HEK293 (cell line): ENCODE measurements around the gene CFAP299.

Experiments used
- CTCF ChIA-PET: fragments of 350-600 bp; formaldehyde crosslinking; extraction: SDS; loops from one replicate; lab custom pipeline; 2021; ENCODE audit warnings: antibody characterized with exemption; lab: Yijun Ruan, JAX
- POLR2A ChIA-PET: fragments of 300-600 bp; formaldehyde crosslinking; extraction: SDS; loops from one replicate; lab custom pipeline; 2020; ENCODE audit warnings: antibody characterized with exemption, inconsistent platforms; lab: Yijun Ruan, JAX
- H3K27ac ChIP-seq: fragments of 200-500 bp; sonication (Bioruptor generic); 2 replicates; pipeline ENCODE4 v1.5.1; 2014; ENCODE audit warnings: low read depth, low read length, control low read depth, inconsistent platforms; ENCODE audit errors: extremely low read depth
- H3K36me3 ChIP-seq, 2 experiments: fragments of 200-500 bp in 1 of 2; sonication (Bioruptor generic) in 1 of 2; 1 replicate in 1 of 2; 2 replicates in 1 of 2; pipeline ENCODE4 v1.5.1; 2014 to 2017; ENCODE audit warnings: inconsistent platforms in 2 of 2, low read length in 2 of 2; ENCODE audit not compliant: control insufficient read depth in 2 of 2, insufficient read depth in 1 of 2
- H3K4me1 ChIP-seq: fragments of 200-500 bp; sonication (Bioruptor generic); 2 replicates; pipeline ENCODE4 v1.5.1; 2014; ENCODE audit warnings: mild to moderate bottlenecking, low read length, inconsistent platforms; ENCODE audit not compliant: control insufficient read depth, insufficient read depth
- H3K4me3 ChIP-seq: 2 replicates; pipeline ENCODE4 v1.5.1; 2011; ENCODE audit warnings: low read depth, mild to moderate bottlenecking, control low read depth, low read length, moderate library complexity
- H3K9me3 ChIP-seq: fragments of 200-500 bp; sonication (Bioruptor generic); 2 replicates; pipeline ENCODE4 v1.5.1; 2014; ENCODE audit warnings: low read depth, low read length, inconsistent platforms; ENCODE audit not compliant: control insufficient read depth, insufficient read depth
- KLF1 ChIP-seq: fragments of 450-650 bp; formaldehyde crosslinking; IDR thresholded peaks from 2 replicates; pipeline ENCODE4 v1.5.1; 2016; ENCODE audit warnings: missing biosample characterization, missing genetic modification characterization
- ZNF133 ChIP-seq: fragments of 450-650 bp; formaldehyde crosslinking; IDR thresholded peaks from 2 replicates; pipeline ENCODE4 v1.5.1; 2016; ENCODE audit warnings: missing biosample characterization, missing genetic modification characterization
- ZNF155 ChIP-seq: fragments of 450-650 bp; formaldehyde crosslinking; IDR thresholded peaks from 2 replicates; pipeline ENCODE4 v1.5.1; 2016; ENCODE audit warnings: missing biosample characterization, missing genetic modification characterization
- ZNF248 ChIP-seq: fragments of 450-650 bp; formaldehyde crosslinking; IDR thresholded peaks from 2 replicates; pipeline ENCODE4 v1.5.1; 2017; ENCODE audit warnings: missing biosample characterization, missing genetic modification characterization
- ZNF530 ChIP-seq: fragments of 450-650 bp; formaldehyde crosslinking; IDR thresholded peaks from 2 replicates; pipeline ENCODE4 v1.5.1; 2016; ENCODE audit warnings: low read depth, missing biosample characterization, missing genetic modification characterization
- ZNF544 ChIP-seq: fragments of 450-650 bp; formaldehyde crosslinking; IDR thresholded peaks from 2 replicates; pipeline ENCODE4 v1.5.0; 2017; ENCODE audit warnings: missing biosample characterization, missing genetic modification characterization
- ZNF610 ChIP-seq: fragments of 450-650 bp; formaldehyde crosslinking; IDR thresholded peaks from 2 replicates; pipeline ENCODE4 v1.5.1; 2016; ENCODE audit warnings: missing biosample characterization, missing genetic modification characterization, borderline replicate concordance
- ZNF777 ChIP-seq: fragments of 450-650 bp; formaldehyde crosslinking; IDR thresholded peaks from 2 replicates; pipeline ENCODE4 v1.5.1; 2017; ENCODE audit warnings: missing biosample characterization, missing genetic modification characterization, borderline replicate concordance
- TF ChIP-seq, protein P1 (sequence below): fragments of 450-650 bp; formaldehyde crosslinking; IDR thresholded peaks from 2 replicates; pipeline ENCODE4 v1.5.1; 2016; ENCODE audit warnings: missing biosample characterization, missing genetic modification characterization, borderline replicate concordance
- TF ChIP-seq, protein P2 (sequence below): fragments of 450-650 bp; IDR thresholded peaks from 2 replicates; pipeline ENCODE4 v1.5.1; 2018; ENCODE audit warnings: missing biosample characterization, missing genetic modification characterization
- TF ChIP-seq, protein P3 (sequence below): fragments of 450-650 bp; formaldehyde crosslinking; IDR thresholded peaks from 2 replicates; pipeline ENCODE4 v1.5.1; 2016; ENCODE audit warnings: missing biosample characterization, missing genetic modification characterization
- TF ChIP-seq, protein P4 (sequence below): fragments of 450-650 bp; formaldehyde crosslinking; IDR thresholded peaks from 2 replicates; pipeline ENCODE4 v1.5.1; 2016; ENCODE audit warnings: missing biosample characterization, missing genetic modification characterization
- TF ChIP-seq, protein P5 (sequence below): fragments of 450-650 bp; formaldehyde crosslinking; IDR thresholded peaks from 2 replicates; pipeline ENCODE4 v1.5.1; 2017; ENCODE audit warnings: missing biosample characterization, missing genetic modification characterization

The CFAP299 gene

DNA sequence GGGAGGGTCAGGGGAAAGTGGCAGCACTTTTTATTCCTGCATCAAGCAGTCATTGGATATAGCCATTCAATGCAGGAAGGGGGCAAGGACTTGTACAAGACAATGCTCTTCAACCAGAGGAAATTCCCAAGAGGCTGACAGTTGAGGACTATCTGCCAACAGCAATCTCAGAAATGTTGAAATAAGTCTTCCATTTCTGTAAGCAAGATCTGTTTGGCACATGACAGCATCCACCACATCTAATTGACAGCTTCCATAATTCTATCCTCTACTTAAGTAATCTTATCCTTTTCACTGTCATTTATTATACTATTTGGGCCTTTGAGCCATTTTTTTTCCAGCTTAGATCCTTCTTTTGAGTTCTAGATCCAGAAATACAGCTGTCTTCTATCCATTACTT lies 110.7 kb downstream of the CFAP299 start (continued):
- TF ChIP-seq, protein P1, sequence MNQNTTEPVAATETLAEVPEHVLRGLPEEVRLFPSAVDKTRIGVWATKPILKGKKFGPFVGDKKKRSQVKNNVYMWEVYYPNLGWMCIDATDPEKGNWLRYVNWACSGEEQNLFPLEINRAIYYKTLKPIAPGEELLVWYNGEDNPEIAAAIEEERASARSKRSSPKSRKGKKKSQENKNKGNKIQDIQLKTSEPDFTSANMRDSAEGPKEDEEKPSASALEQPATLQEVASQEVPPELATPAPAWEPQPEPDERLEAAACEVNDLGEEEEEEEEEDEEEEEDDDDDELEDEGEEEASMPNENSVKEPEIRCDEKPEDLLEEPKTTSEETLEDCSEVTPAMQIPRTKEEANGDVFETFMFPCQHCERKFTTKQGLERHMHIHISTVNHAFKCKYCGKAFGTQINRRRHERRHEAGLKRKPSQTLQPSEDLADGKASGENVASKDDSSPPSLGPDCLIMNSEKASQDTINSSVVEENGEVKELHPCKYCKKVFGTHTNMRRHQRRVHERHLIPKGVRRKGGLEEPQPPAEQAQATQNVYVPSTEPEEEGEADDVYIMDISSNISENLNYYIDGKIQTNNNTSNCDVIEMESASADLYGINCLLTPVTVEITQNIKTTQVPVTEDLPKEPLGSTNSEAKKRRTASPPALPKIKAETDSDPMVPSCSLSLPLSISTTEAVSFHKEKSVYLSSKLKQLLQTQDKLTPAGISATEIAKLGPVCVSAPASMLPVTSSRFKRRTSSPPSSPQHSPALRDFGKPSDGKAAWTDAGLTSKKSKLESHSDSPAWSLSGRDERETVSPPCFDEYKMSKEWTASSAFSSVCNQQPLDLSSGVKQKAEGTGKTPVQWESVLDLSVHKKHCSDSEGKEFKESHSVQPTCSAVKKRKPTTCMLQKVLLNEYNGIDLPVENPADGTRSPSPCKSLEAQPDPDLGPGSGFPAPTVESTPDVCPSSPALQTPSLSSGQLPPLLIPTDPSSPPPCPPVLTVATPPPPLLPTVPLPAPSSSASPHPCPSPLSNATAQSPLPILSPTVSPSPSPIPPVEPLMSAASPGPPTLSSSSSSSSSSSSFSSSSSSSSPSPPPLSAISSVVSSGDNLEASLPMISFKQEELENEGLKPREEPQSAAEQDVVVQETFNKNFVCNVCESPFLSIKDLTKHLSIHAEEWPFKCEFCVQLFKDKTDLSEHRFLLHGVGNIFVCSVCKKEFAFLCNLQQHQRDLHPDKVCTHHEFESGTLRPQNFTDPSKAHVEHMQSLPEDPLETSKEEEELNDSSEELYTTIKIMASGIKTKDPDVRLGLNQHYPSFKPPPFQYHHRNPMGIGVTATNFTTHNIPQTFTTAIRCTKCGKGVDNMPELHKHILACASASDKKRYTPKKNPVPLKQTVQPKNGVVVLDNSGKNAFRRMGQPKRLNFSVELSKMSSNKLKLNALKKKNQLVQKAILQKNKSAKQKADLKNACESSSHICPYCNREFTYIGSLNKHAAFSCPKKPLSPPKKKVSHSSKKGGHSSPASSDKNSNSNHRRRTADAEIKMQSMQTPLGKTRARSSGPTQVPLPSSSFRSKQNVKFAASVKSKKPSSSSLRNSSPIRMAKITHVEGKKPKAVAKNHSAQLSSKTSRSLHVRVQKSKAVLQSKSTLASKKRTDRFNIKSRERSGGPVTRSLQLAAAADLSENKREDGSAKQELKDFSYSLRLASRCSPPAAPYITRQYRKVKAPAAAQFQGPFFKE = no peak

DNA sequence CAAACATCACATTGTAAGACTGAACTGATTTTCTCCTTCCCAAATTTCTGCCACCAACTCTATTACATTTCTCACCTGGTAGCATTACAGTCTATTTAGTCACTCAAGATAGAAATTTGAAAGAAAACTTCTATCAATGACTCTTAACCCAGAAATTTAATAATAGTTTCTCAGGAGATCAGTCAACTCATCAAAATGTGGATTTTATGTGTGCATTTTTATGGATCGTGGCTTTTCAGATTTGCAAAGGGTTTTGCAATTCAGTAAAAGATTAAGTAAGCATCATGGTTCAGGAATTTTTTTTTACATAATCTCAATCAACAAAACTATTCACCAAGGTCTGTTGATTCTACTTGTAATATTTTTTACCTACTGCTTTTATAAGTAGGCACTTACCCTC lies 111.1 kb downstream of the CFAP299 start:
- Histone ChIP-seq H3K4me1 (no peaks in the 10 kb centered on the region), H3K36me3 (no peaks in the 10 kb centered on the region), H3K4me3 (no peak overlapping the region), H3K27ac (no peak overlapping the region), H3K9me3 (no peaks in the 10 kb centered on the region)
- ChIA-PET POLR2A (no interaction called here), CTCF (no interaction called here)
- TF ChIP-seq ZNF530 (no peak), ZNF777 (tag by site-specific recombination) (no peak), ZNF544 (tag by site-specific recombination) (no peak), ZNF248 (tag by site-specific recombination) (no peak), ZNF133 (no peak), KLF1 (tag by site-specific recombination) (no peak), ZNF610 (tag by site-specific recombination) (no peak), ZNF155 (tag by site-specific recombination) (no peak)
- TF ChIP-seq, protein P2, sequence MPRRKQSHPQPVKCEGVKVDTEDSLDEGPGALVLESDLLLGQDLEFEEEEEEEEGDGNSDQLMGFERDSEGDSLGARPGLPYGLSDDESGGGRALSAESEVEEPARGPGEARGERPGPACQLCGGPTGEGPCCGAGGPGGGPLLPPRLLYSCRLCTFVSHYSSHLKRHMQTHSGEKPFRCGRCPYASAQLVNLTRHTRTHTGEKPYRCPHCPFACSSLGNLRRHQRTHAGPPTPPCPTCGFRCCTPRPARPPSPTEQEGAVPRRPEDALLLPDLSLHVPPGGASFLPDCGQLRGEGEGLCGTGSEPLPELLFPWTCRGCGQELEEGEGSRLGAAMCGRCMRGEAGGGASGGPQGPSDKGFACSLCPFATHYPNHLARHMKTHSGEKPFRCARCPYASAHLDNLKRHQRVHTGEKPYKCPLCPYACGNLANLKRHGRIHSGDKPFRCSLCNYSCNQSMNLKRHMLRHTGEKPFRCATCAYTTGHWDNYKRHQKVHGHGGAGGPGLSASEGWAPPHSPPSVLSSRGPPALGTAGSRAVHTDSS (tag by site-specific recombination) = no peak
- TF ChIP-seq, protein P3, sequence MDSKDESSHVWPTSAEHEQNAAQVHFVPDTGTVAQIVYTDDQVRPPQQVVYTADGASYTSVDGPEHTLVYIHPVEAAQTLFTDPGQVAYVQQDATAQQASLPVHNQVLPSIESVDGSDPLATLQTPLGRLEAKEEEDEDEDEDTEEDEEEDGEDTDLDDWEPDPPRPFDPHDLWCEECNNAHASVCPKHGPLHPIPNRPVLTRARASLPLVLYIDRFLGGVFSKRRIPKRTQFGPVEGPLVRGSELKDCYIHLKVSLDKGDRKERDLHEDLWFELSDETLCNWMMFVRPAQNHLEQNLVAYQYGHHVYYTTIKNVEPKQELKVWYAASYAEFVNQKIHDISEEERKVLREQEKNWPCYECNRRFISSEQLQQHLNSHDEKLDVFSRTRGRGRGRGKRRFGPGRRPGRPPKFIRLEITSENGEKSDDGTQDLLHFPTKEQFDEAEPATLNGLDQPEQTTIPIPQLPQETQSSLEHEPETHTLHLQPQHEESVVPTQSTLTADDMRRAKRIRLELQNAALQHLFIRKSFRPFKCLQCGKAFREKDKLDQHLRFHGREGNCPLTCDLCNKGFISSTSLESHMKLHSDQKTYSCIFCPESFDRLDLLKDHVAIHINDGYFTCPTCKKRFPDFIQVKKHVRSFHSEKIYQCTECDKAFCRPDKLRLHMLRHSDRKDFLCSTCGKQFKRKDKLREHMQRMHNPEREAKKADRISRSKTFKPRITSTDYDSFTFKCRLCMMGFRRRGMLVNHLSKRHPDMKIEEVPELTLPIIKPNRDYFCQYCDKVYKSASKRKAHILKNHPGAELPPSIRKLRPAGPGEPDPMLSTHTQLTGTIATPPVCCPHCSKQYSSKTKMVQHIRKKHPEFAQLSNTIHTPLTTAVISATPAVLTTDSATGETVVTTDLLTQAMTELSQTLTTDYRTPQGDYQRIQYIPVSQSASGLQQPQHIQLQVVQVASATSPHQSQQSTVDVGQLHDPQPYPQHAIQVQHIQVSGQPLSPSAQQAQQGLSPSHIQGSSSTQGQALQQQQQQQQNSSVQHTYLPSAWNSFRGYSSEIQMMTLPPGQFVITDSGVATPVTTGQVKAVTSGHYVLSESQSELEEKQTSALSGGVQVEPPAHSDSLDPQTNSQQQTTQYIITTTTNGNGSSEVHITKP = no peak
- TF ChIP-seq, protein P4, sequence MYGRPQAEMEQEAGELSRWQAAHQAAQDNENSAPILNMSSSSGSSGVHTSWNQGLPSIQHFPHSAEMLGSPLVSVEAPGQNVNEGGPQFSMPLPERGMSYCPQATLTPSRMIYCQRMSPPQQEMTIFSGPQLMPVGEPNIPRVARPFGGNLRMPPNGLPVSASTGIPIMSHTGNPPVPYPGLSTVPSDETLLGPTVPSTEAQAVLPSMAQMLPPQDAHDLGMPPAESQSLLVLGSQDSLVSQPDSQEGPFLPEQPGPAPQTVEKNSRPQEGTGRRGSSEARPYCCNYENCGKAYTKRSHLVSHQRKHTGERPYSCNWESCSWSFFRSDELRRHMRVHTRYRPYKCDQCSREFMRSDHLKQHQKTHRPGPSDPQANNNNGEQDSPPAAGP (tag by site-specific recombination) = no peak
- TF ChIP-seq, protein P5, sequence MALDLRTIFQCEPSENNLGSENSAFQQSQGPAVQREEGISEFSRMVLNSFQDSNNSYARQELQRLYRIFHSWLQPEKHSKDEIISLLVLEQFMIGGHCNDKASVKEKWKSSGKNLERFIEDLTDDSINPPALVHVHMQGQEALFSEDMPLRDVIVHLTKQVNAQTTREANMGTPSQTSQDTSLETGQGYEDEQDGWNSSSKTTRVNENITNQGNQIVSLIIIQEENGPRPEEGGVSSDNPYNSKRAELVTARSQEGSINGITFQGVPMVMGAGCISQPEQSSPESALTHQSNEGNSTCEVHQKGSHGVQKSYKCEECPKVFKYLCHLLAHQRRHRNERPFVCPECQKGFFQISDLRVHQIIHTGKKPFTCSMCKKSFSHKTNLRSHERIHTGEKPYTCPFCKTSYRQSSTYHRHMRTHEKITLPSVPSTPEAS = no peak
